ENCODE measurements around the gene MBNL2.

The MBNL2 gene

DNA sequence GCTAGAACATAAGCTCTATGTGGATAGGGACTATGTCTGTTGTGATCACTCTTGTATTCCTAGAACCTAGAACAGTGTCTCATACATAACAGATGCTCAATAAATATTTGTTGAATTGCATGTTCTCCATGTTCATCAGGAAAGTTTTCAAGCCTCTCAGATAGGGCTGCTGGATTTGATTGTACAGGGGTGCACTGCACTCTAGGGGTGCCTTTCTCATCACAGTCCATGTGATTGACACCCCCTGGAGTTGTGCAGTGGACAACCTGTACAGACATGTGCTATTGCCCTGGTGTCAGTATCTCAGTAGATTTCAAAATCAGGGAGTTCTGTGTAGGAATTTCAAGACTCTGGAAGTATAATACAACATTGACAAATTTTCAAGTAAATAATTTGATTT lies 58.9 kb downstream of the MBNL2 start:
- no peak overlapping the region for H3K4me3 ChIP-seq (ENCODE audit: low read length)
- TF ChIP-seq, protein P1, sequence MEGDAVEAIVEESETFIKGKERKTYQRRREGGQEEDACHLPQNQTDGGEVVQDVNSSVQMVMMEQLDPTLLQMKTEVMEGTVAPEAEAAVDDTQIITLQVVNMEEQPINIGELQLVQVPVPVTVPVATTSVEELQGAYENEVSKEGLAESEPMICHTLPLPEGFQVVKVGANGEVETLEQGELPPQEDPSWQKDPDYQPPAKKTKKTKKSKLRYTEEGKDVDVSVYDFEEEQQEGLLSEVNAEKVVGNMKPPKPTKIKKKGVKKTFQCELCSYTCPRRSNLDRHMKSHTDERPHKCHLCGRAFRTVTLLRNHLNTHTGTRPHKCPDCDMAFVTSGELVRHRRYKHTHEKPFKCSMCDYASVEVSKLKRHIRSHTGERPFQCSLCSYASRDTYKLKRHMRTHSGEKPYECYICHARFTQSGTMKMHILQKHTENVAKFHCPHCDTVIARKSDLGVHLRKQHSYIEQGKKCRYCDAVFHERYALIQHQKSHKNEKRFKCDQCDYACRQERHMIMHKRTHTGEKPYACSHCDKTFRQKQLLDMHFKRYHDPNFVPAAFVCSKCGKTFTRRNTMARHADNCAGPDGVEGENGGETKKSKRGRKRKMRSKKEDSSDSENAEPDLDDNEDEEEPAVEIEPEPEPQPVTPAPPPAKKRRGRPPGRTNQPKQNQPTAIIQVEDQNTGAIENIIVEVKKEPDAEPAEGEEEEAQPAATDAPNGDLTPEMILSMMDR (IDR thresholded peaks at IDR 0.05; ENCODE audit: insufficient read depth, low read depth, low read length, missing control alignments), result no peak
- peak; percentile 34 for DNase-seq (ENCODE audit: low read depth)

DNA sequence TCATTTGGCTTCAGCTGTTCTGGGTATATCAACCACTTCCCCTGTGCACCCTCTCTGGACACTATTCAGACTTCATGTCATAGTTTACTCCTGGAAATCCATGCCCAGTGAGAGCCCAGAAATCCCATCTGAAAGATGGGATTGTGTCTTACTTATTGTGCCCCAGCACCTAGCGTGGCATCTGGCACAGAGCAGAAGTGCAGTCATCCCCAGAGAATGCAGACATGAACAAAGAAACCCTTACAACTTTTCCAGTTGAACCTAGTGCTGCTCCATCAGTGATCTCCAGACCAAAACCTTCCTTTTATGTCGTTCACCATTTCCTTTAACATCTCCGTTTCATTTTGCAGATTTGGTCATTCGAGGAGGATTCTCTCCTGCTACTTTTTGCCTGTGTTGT lies 60.6 kb downstream of the MBNL2 start:
- no peak overlapping the region for H3K4me3 ChIP-seq (ENCODE audit: low read length)

DNA sequence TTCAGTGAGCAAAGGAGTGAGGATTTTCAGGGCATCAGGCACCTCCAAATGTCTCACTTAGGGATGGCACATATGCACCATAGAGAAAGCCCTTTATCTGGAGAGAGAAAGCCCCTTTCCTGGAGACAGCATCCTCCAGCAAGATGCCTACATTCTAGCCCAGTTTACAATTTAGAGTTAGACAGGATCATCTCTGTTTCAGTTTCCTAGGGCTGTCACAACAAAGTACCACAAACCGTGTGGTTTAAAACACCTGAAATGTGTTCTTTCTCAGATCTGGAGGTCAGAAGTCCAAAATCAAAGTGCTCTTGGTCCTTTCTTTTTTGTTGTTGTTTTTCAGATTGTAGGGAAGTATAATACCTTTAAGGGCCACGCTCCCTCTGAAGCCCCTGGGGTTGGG lies 61.8 kb downstream of the MBNL2 start:
- DNase-seq (ENCODE audit: low read depth), result no peak
- H3K4me3 ChIP-seq (ENCODE audit: low read length), result no peak overlapping the region
- TF ChIP-seq, protein P1 (IDR thresholded peaks at IDR 0.05; ENCODE audit: insufficient read depth, low read depth, low read length, missing control alignments), result no peak

More for the DNA sequence above, 60.6 kb downstream of the MBNL2 start:
- TF ChIP-seq, protein P1 (IDR thresholded peaks at IDR 0.05; ENCODE audit: insufficient read depth, low read depth, low read length, missing control alignments), result no peak
- DNase-seq (ENCODE audit: low read depth), result no peak

- H3K4me3 ChIP-seq (ENCODE audit: low read length), result no peak overlapping the region
- no peak for DNase-seq (ENCODE audit: low read depth)
- TF ChIP-seq, protein P1 (IDR thresholded peaks at IDR 0.05; ENCODE audit: insufficient read depth, low read depth, low read length, missing control alignments), result no peak
These were observed 62.4 kb downstream of the MBNL2 start for GRCh38 chr13:97284558-97284957.

DNA sequence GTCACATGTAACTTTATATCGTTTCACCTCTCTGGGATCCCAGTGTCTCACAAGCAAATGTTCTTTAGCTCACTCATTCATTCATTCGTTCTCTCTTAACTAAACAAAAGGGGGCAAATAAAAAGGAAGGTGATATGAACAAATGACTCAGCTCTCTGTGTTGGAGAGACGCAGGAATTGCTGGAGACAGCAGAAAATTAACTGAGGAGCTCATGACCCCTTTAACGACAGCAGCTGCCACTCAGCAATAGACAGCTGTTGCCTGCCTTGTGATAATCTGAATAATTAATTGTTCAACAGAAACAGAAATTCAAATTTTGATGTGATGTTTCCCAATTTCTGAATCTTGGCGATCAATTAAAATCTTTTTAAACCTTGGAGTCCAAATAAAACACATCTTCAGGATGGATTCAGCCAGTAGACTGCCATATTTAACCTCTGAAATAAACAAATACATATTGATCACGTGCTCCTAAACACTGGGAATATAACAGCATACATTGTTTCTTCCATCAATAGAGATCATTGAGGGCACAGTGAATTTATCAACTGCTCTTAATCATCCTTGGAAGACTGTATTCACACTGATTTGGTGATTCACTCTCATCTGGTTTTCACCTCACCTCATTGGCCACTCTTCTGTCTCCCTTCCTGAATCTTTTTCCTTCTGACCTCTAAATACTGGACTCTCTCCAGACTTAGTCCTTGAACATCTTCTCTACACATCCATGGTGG lies 63.3 kb downstream of the MBNL2 start:
- no peak for DNase-seq (ENCODE audit: low read depth)
- TF ChIP-seq, protein P1 (IDR thresholded peaks at IDR 0.05; ENCODE audit: insufficient read depth, low read depth, low read length, missing control alignments), result no peak
- H3K4me3 ChIP-seq (ENCODE audit: low read length), result no peak overlapping the region

DNA sequence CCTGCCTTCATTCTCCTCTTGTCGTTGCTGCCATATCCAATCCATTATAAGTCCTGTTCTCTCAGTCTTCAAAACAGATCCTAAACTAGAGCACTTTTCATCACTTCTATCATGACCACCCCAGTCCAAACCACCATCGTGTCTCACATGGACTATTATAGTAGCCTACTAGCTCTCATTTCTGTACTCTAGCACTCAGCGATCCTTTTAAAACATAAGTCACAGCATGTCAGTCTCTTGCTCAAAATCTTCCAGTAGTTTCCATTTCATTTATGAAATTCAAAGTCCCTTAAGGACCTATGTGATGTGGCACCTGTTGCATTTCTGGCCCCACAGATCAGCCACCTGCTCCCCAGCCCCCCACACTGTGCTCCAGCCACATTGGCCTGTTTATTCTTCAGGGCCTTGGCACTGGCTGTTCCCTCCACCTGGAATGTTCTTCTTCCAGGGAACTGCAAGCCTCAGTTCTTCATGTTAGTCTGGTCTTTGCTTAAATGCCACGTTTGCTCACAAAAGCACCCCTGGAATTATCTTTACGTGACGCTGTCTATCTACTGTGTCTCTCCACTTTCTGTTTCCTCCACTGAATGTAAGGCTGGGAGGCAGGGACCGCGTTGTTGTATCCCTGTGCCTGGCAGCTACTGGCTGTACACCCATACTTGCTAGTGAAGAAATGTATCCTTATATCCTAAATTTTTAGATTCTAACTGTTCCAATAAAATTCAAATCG lies 64.3 kb downstream of the MBNL2 start:
- no peak for DNase-seq (ENCODE audit: low read depth)
- H3K4me3 ChIP-seq (ENCODE audit: low read length), result no peak overlapping the region
- TF ChIP-seq, protein P1 (IDR thresholded peaks at IDR 0.05; ENCODE audit: insufficient read depth, low read depth, low read length, missing control alignments), result no peak
